ES-I3 (cell line): ENCODE data around the gene SLC36A4.
"Not testable (repeated sequence)": the region's sequence is repeated elsewhere in the genome, so short reads cannot be mapped to it uniquely, and the experiment has no call there.

Experiments
- H3K36me3 ChIP-seq: 2 replicates; pipeline ENCODE4 v1.6.1; 2013; ENCODE audit warnings: mild to moderate bottlenecking, low read length, control low read depth, moderate library complexity; ENCODE audit not compliant: insufficient read depth
- H3K4me1 ChIP-seq: 2 replicates; pipeline ENCODE4 v1.6.1; 2013; ENCODE audit warnings: mild to moderate bottlenecking, control low read depth, low read length; ENCODE audit not compliant: insufficient read depth
- H3K9ac ChIP-seq: 2 replicates; pipeline ENCODE4 v1.6.1; 2013; ENCODE audit warnings: low read depth, mild to moderate bottlenecking, low read length, moderate library complexity
- H3K9me3 ChIP-seq: 2 replicates; pipeline ENCODE4 v1.6.1; 2013; ENCODE audit warnings: mild to moderate bottlenecking, low read length, moderate library complexity; ENCODE audit not compliant: control insufficient read depth, insufficient read depth

The SLC36A4 gene

GRCh38 chr11:93197380-93198214 lies at the start of gene SLC36A4:
SLC36A4 (minus strand) TSS chr11:93197991; CDS start chr11:93197832, 159 bp downstream.
- Histone ChIP-seq H3K9ac (peak within 1 kb of the TSS; percentile 78), H3K4me1 (no peaks in the 10 kb centered on the region), H3K9me3 (no peaks in the 10 kb centered on the region), H3K36me3 (no peaks in the 10 kb centered on the region)

GRCh38 chr11:93246790-93247189 lies 49.0 kb upstream of the SLC36A4 start:
- H3K9me3 ChIP-seq, H3K4me1 ChIP-seq, H3K36me3 ChIP-seq: not testable (repeated sequence)

GRCh38 chr11:93244018-93244417 lies 46.2 kb upstream of the SLC36A4 start:
- Histone ChIP-seq H3K9me3 (no peaks in the 10 kb centered on the region), H3K4me1 (no peaks in the 10 kb centered on the region), H3K36me3 (no peaks in the 10 kb centered on the region), H3K9ac (no peak overlapping the region)

More at GRCh38 chr11:93246790-93247189, 49.0 kb upstream of the SLC36A4 start:
- not testable (repeated sequence) for H3K9ac ChIP-seq

- no peak overlapping the region for H3K9ac ChIP-seq
These were observed 42.2 kb upstream of the SLC36A4 start for GRCh38 chr11:93239966-93240365.

GRCh38 chr11:93238956-93239355 lies 41.2 kb upstream of the SLC36A4 start:
- peaks cover 5% of the 10 kb centered on the region; the same call in 1 of the 2 replicates for H3K4me1 ChIP-seq
- H3K9ac ChIP-seq, result no peak overlapping the region
- no peaks in the 10 kb centered on the region for H3K36me3 ChIP-seq
- no peaks in the 10 kb centered on the region for H3K9me3 ChIP-seq

More at GRCh38 chr11:93239966-93240365, 42.2 kb upstream of the SLC36A4 start:
- Histone ChIP-seq H3K36me3 (no peaks in the 10 kb centered on the region), H3K9me3 (no peaks in the 10 kb centered on the region), H3K4me1 (no peaks in the 10 kb centered on the region)

- Histone ChIP-seq H3K36me3 (no peaks in the 10 kb centered on the region), H3K9me3 (no peaks in the 10 kb centered on the region), H3K9ac (no peak overlapping the region), H3K4me1 (peaks cover 5% of the 10 kb centered on the region; the same call in 1 of the 2 replicates)
These were observed 39.2 kb upstream of the SLC36A4 start for GRCh38 chr11:93236741-93237675.

- H3K9me3 ChIP-seq, result no peaks in the 10 kb centered on the region
- H3K4me1 ChIP-seq, result peaks cover 5% of the 10 kb centered on the region; the same call in 1 of the 2 replicates
- H3K36me3 ChIP-seq, result no peaks in the 10 kb centered on the region
- H3K9ac ChIP-seq, result no peak overlapping the region
These were observed 36.9 kb upstream of the SLC36A4 start for GRCh38 chr11:93234602-93235207.

- H3K36me3 ChIP-seq, result no peaks in the 10 kb centered on the region
- H3K9me3 ChIP-seq, result no peaks in the 10 kb centered on the region
- H3K4me1 ChIP-seq, result peaks cover 5% of the 10 kb centered on the region; the same call in 1 of the 2 replicates
- H3K9ac ChIP-seq, result no peak overlapping the region
These were observed 32.1 kb upstream of the SLC36A4 start for GRCh38 chr11:93229876-93230275.

GRCh38 chr11:93225662-93226061 lies 27.9 kb upstream of the SLC36A4 start:
- H3K9ac ChIP-seq, result no peak overlapping the region
- no peaks in the 10 kb centered on the region for H3K4me1 ChIP-seq
- no peaks in the 10 kb centered on the region for H3K9me3 ChIP-seq
- H3K36me3 ChIP-seq, result no peaks in the 10 kb centered on the region

GRCh38 chr11:93221539-93221938 lies 23.7 kb upstream of the SLC36A4 start:
- H3K9ac ChIP-seq, result no peak overlapping the region
- H3K9me3 ChIP-seq, result no peaks in the 10 kb centered on the region
- no peaks in the 10 kb centered on the region for H3K36me3 ChIP-seq
- H3K4me1 ChIP-seq, result no peaks in the 10 kb centered on the region

GRCh38 chr11:93220078-93220477 lies 22.3 kb upstream of the SLC36A4 start:
- H3K9ac ChIP-seq, result no peak overlapping the region
- no peaks in the 10 kb centered on the region for H3K9me3 ChIP-seq
- no peaks in the 10 kb centered on the region for H3K4me1 ChIP-seq
- no peaks in the 10 kb centered on the region for H3K36me3 ChIP-seq

GRCh38 chr11:93219440-93219839 lies 21.6 kb upstream of the SLC36A4 start:
- Histone ChIP-seq H3K36me3 (no peaks in the 10 kb centered on the region), H3K4me1 (no peaks in the 10 kb centered on the region), H3K9ac (no peak overlapping the region), H3K9me3 (no peaks in the 10 kb centered on the region)

- no peaks in the 10 kb centered on the region for H3K4me1 ChIP-seq
- H3K36me3 ChIP-seq, result no peaks in the 10 kb centered on the region
- H3K9me3 ChIP-seq, result no peaks in the 10 kb centered on the region
- no peak overlapping the region for H3K9ac ChIP-seq
These were observed 18.8 kb upstream of the SLC36A4 start for GRCh38 chr11:93216511-93217101.

- H3K36me3 ChIP-seq, result no peaks in the 10 kb centered on the region
- H3K4me1 ChIP-seq, result no peaks in the 10 kb centered on the region
- H3K9me3 ChIP-seq, result no peaks in the 10 kb centered on the region
- no peak overlapping the region for H3K9ac ChIP-seq
These were observed 15.8 kb upstream of the SLC36A4 start for GRCh38 chr11:93213622-93214021.
